ENCODE data around the gene SLC50A1. TPM values are rescaled to one million over a fixed set of nuclear protein-coding genes. Genes with fewer than 3 reads are reported as not detected.
A peak's percentile ranks its signal among the peaks of the same experiment; 100 is the strongest.

The SLC50A1 gene
- total RNA-seq, 3 donors from 2014 or later (not counting 1 experiment from before 2014, with no cell fraction given): 31.7 to 33.5 (median 32.7) TPM

GRCh38 chr1:155133799-155134281, 1.8 kb upstream of the SLC50A1 start:
- ATAC-seq: no peak
- peaks cover 24 to 49% of the 10 kb centered on the region in 2 donors for H3K4me1 Mint-ChIP-seq
- H3K27me3 Mint-ChIP-seq (ENCODE audit: low read depth in 2 of 2): peaks cover 16% of the 10 kb centered on the region in 2 donors
- 91% methylated on average over 7 of the region's 7 CpGs for WGBS (ENCODE audit: insufficient coverage)
- peak overlapping the region in 1 of 2 donors; percentile 99 for H3K27ac Mint-ChIP-seq
- Histone ChIP-seq H3K27ac (ENCODE audit: low read length) (no peak overlapping the region), H3K4me3 (ENCODE audit: low read length) (no peak overlapping the region), H3K9me3 (ENCODE audit: control insufficient read depth, insufficient read depth, low read length) (no peaks in the 10 kb centered on the region), H3K27me3 (ENCODE audit: control insufficient read depth, insufficient read depth, low read length) (peaks cover 7% of the 10 kb centered on the region), H3K36me3 (ENCODE audit: control insufficient read depth, insufficient read depth, low read length) (no peaks in the 10 kb centered on the region), H3K4me1 (ENCODE audit: control insufficient read depth, insufficient read depth, low read length) (peaks cover 30% of the 10 kb centered on the region)
- no peaks in the 10 kb centered on the region for H3K9me3 Mint-ChIP-seq
- DNase-seq: no peak
- intact Hi-C loops (cut with micrococcal nuclease): no loop called here
- H3K4me3 Mint-ChIP-seq: peak overlapping the region; percentile 21
- H3K36me3 Mint-ChIP-seq: no peaks in the 10 kb centered on the region
- TF ChIP-seq, protein P1, sequence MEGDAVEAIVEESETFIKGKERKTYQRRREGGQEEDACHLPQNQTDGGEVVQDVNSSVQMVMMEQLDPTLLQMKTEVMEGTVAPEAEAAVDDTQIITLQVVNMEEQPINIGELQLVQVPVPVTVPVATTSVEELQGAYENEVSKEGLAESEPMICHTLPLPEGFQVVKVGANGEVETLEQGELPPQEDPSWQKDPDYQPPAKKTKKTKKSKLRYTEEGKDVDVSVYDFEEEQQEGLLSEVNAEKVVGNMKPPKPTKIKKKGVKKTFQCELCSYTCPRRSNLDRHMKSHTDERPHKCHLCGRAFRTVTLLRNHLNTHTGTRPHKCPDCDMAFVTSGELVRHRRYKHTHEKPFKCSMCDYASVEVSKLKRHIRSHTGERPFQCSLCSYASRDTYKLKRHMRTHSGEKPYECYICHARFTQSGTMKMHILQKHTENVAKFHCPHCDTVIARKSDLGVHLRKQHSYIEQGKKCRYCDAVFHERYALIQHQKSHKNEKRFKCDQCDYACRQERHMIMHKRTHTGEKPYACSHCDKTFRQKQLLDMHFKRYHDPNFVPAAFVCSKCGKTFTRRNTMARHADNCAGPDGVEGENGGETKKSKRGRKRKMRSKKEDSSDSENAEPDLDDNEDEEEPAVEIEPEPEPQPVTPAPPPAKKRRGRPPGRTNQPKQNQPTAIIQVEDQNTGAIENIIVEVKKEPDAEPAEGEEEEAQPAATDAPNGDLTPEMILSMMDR (IDR thresholded peaks at IDR 0.05): no peak

GRCh38 chr1:155134322-155134721, 1.3 kb upstream of the SLC50A1 start:
- no peaks in the 10 kb centered on the region for H3K36me3 ChIP-seq (ENCODE audit: control insufficient read depth, insufficient read depth, low read length)
- TF ChIP-seq, protein P1 (IDR thresholded peaks at IDR 0.05): no peak
- H3K27ac ChIP-seq (ENCODE audit: low read length): no peak overlapping the region
- Mint-ChIP-seq H3K27me3 (ENCODE audit: low read depth in 2 of 2) (peaks cover 12 to 16% of the 10 kb centered on the region in 2 donors), H3K27ac (peak overlapping the region; percentile 99), H3K4me1 (peaks cover 22 to 46% of the 10 kb centered on the region in 2 donors), H3K9me3 (no peaks in the 10 kb centered on the region), H3K36me3 (no peaks in the 10 kb centered on the region), H3K4me3 (peak overlapping the region; percentile 100)
- 96% methylated on average over 1 of the region's 1 CpG for WGBS (ENCODE audit: insufficient coverage)
- H3K4me3 ChIP-seq (ENCODE audit: low read length): no peak overlapping the region
- DNase-seq (peak in 1 of 2 donors; percentile 21), ATAC-seq (no peak)
- H3K27me3 ChIP-seq (ENCODE audit: control insufficient read depth, insufficient read depth, low read length): peaks cover 2% of the 10 kb centered on the region
- intact Hi-C loops (cut with micrococcal nuclease): no loop called here
- peaks cover 30% of the 10 kb centered on the region for H3K4me1 ChIP-seq (ENCODE audit: control insufficient read depth, insufficient read depth, low read length)
- no peaks in the 10 kb centered on the region for H3K9me3 ChIP-seq (ENCODE audit: control insufficient read depth, insufficient read depth, low read length)

DNA sequence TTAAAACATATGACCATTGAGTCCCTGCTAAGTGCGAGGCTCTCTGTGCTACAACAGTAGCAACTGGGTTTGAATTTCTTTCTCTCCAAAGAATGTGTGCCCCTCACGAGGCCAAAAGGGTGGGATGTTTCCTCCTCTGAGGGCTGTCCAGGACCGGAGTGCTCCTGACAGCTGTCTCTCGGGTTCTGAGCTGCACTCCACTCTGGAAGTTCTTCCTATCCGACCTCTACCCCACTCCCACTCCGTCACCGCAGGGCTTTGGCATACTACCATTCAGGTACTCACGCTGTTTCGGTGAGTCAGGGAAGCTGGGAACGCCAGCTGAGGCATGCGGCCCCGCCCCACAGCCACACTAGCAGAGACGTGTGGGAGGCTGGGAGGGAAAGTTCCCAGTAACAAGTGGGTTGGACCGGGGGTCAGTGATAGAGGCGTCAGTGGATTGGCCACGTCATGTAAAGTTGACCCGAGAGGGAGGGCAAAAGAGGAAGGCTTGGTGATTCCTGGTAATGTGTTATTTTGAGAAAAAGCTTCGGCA, 705 bp upstream of the SLC50A1 start:
- H3K27ac ChIP-seq (ENCODE audit: low read length): peak overlapping the region; percentile 100
- TF ChIP-seq, protein P1 (IDR thresholded peaks at IDR 0.05): no peak
- H3K4me1 ChIP-seq (ENCODE audit: control insufficient read depth, insufficient read depth, low read length): peaks cover 34% of the 10 kb centered on the region
- H3K27me3 Mint-ChIP-seq (ENCODE audit: low read depth in 2 of 2): peaks cover 7 to 9% of the 10 kb centered on the region in 2 donors
- peak overlapping the region; percentile 98 for H3K4me3 ChIP-seq (ENCODE audit: low read length)
- H3K27me3 ChIP-seq (ENCODE audit: control insufficient read depth, insufficient read depth, low read length): no peaks in the 10 kb centered on the region
- no peaks in the 10 kb centered on the region for H3K9me3 ChIP-seq (ENCODE audit: control insufficient read depth, insufficient read depth, low read length)
- H3K36me3 Mint-ChIP-seq: no peaks in the 10 kb centered on the region
- peak overlapping the region; percentile 100 for H3K4me3 Mint-ChIP-seq
- intact Hi-C loops (cut with micrococcal nuclease): no loop called here
- ATAC-seq: peak in 1 of 3 donors; percentile 33
- WGBS (ENCODE audit: insufficient coverage): 49% methylated on average over 18 of the region's 18 CpGs
- no peaks in the 10 kb centered on the region for H3K36me3 ChIP-seq (ENCODE audit: control insufficient read depth, insufficient read depth, low read length)
- H3K9me3 Mint-ChIP-seq: no peaks in the 10 kb centered on the region
- H3K4me1 Mint-ChIP-seq: peaks cover 22 to 42% of the 10 kb centered on the region in 2 donors
- peak overlapping the region; percentile 99 for H3K27ac Mint-ChIP-seq
- peak in 1 of 2 donors; percentile 57 for DNase-seq
